ENCODE measurements around the gene POTEI.
"Not testable (repeated sequence)": the region's sequence is repeated elsewhere in the genome, so short reads cannot be mapped to it uniquely, and the experiment has no call there.

Gene POTEI

GRCh38 chr2:130509228-130509627, at the start of gene POTEI:
POTEI (minus strand) TSS chr2:130509328; CDS start chr2:130509235, 93 bp downstream.
- DNase-seq (ENCODE audit: low spot score), result not testable (repeated sequence)

DNA sequence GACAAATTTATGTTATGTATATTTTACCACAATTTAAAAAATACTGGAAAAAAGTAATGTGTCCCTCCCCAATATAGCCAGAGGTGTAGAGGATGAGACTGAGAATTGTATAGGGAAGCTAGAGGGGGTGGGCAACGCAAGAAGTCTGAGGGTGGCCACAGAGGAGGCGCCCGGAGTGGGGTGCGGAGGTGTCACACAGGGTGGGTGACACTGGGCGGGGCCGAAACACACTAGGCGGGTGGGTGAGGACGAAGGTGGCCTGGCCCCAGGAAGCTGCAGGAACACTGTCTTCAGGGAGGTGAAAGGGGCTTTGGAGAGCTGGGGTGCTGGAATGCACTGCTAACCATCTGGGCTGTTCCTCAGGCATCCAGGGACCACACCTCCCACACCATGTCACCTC, 47.3 kb upstream of the POTEI start:
- not testable (repeated sequence) for DNase-seq (ENCODE audit: low spot score)

DNA sequence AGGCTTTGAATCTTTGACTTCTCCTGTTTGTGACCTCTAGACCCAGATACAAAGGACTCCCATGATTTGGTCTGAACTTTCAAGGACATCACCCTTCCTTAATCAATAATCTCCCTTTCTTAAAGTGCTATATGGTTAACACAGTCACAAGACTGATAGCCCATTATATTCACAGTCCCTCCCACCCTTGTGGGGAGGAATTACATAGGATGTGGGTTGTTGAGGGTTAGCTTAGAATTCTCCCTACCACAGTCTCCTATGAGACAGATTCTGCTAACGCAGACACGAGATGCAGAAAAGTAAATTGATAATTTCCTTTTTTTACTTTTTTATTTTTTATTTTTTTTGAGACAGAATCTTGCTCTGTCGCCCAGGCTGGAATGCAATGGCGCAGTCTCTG, 45.0 kb upstream of the POTEI start:
- not testable (repeated sequence) for DNase-seq (ENCODE audit: low spot score)

- not testable (repeated sequence) for DNase-seq (ENCODE audit: low spot score)
Observed at GRCh38 chr2:130549475-130549874, 40.3 kb upstream of the POTEI start.

- DNase-seq (ENCODE audit: low spot score), result not testable (repeated sequence)
Observed at GRCh38 chr2:130548418-130548817, 39.3 kb upstream of the POTEI start.

GRCh38 chr2:130544978-130545377, 35.9 kb upstream of the POTEI start:
- DNase-seq (ENCODE audit: low spot score), result not testable (repeated sequence)

DNA sequence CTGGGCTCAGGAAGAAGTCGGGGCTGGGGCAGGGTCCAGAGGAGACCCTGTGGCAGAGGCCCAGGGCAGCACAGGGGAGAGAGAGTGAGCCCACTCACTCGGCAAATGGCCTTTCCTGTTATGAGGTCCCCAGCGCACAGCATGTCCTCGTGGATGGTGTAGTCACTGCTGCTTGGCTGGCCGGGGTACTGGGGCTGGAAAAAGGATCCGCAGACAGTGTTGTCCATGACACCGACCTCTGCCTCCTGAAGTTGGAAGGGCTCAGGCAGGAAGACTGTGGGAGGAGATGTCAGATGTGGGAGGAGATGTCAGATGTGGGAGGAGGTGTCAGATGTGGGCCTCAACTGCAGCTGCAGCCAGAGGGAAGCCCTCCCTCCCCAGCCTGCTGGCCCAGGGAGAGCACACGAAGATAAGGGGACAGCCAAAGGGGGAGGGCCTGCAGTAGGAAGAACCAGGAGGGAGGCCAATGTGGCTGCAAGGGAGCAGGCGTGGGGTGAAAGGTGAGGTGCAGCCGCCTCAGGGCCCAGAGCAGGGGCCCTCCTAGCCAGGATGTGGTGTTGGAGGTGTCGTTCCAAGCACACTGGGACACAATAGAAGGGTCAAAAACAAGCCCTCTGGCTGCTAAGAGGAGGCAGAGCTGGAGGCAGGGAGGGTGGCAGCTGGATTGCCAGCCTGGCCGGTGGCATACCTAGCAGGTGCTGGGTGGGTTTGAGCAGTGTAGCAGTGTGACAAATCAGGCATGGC, 34.8 kb upstream of the POTEI start:
- DNase-seq (ENCODE audit: low spot score), result not testable (repeated sequence)

DNA sequence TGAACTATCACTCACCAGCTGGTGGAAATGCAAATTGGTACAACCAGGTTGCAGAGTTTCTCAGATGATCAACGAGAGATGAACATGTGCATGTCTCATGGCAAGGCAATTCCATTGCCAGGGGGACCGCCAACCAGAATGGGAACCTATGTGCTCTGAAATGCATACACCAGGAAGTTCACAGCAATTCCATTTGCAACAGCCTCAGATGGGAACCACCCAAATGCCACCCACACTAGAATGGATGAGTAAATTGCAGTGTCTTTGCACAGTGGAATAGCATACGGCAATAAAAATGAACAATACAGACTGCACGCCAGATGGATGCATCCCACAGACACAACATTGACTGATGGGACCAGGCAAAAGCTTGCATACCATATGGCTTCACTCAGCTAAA, 33.7 kb upstream of the POTEI start:
- DNase-seq (ENCODE audit: low spot score), result not testable (repeated sequence)

DNA sequence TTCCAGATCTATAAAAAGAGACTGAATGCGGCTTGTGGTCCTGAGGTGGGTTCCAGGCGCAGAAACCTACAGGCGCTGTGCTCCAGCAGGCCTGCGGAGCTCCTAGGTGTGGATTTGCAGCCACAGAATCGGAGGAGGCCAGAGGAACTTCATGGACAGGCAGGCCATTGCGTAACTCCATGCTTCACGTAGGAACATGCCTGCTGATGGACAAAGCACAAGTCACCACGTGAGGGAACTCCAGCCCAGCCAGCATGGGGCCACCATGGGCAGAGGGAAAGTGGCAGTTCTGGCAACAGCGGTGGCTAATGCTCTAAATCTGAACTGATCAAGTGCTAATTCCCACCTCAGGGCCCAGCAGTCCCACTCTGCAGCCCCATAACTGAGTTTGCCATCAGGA, 29.1 kb upstream of the POTEI start:
- not testable (repeated sequence) for DNase-seq (ENCODE audit: low spot score)

- not testable (repeated sequence) for DNase-seq (ENCODE audit: low spot score)
Observed at GRCh38 chr2:130536654-130537053, 27.5 kb upstream of the POTEI start.

DNA sequence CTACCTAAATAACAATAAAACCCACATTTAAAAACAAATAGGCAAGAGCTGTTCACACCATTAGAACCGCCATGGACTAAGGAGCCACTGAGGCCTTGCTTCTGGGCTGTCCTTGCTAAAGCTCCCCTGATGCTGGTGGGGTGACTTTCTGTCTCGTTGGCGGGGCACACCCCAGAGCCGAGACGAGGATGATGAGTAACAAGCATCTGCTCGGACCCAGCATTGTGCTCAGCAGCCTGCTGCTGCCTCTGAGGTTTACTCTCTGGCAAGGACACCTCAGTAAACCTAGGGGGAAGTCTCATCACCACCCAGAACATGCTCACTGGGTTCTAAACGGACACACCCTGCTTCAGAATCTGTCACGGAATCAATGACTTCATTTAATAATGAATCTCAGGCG, 22.5 kb upstream of the POTEI start:
- DNase-seq (ENCODE audit: low spot score), result not testable (repeated sequence)

- DNase-seq (ENCODE audit: low spot score), result not testable (repeated sequence)
Observed at GRCh38 chr2:130531225-130531624, 22.1 kb upstream of the POTEI start.

DNA sequence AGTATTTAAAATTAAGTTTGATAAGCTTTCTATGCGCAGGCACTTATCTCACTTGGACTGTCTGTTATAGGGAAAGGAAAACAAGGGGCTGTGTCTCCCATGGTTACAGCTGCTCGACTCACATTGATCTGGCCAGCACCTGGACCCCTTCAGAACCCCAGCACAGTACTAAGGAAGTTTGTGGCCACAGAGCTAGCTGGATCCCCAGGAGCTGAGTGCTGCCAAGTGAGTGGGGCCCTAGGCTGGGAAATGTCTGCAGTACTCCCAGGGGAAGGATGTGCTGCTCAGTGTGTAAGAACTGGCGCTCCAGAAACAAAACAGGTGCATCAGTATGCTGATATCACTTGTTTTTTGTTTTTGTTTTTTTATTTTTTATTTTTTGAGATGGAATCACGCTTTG, 21.1 kb upstream of the POTEI start:
- not testable (repeated sequence) for DNase-seq (ENCODE audit: low spot score)

- DNase-seq (ENCODE audit: low spot score), result not testable (repeated sequence)
Observed at GRCh38 chr2:130529545-130529944, 20.4 kb upstream of the POTEI start.

GRCh38 chr2:130527365-130527967, 18.3 kb upstream of the POTEI start:
- not testable (repeated sequence) for DNase-seq (ENCODE audit: low spot score)

DNA sequence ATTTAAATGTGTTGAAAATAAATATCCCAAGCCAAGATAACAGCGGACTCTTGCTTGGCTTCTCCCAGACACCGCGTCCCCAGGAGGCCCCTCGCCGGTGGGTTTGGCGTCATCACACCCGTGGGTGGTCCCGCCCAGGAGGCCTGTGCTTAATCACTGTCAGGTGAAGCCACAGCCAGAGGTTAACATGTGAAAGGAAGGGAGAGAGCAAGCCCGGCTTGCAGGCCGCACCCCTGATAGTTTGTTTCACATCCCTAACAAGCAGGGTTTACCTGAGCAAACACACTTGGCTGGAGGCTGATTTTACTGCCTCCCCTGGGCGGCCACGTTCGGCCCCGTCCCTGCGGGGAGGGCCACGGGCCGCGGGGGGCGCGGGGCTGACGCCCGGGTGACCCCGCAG, 13.3 kb upstream of the POTEI start:
- not testable (repeated sequence) for DNase-seq (ENCODE audit: low spot score)

DNA sequence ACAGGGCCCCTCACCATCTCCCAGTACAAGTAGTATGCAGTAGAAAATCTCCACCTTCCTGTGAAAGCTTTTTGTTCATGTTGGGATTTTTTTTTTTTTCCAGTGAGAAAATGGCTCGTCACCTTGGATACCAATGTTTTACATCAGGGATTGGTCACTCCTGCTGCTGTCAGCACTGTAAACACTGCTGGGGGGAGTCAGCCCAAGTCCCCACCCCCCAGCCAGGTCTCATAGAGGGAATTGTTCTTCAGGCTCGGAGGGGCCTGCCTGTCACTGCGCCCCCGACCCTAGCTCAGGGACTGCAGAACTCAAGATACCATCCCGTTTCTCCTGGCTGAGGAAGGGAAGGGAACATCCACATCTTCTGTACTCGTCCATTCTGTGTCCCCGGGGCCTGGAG, 11.9 kb upstream of the POTEI start, which contains the start of gene CFC1B:
Gene CFC1B (plus strand): TSS at position 231 of the 400 bp plus-strand sequence. CDS start 263 bp downstream, outside the sequence.
- not testable (repeated sequence) for DNase-seq (ENCODE audit: low spot score)

- not testable (repeated sequence) for DNase-seq (ENCODE audit: low spot score)
Observed at GRCh38 chr2:130518516-130519106, 9.5 kb upstream of the POTEI start.

GRCh38 chr2:130511747-130512451, 2.8 kb upstream of the POTEI start:
- DNase-seq (ENCODE audit: low spot score), result not testable (repeated sequence)

- DNase-seq (ENCODE audit: low spot score), result not testable (repeated sequence)
Observed at GRCh38 chr2:130510807-130511746, 1.9 kb upstream of the POTEI start.

DNA sequence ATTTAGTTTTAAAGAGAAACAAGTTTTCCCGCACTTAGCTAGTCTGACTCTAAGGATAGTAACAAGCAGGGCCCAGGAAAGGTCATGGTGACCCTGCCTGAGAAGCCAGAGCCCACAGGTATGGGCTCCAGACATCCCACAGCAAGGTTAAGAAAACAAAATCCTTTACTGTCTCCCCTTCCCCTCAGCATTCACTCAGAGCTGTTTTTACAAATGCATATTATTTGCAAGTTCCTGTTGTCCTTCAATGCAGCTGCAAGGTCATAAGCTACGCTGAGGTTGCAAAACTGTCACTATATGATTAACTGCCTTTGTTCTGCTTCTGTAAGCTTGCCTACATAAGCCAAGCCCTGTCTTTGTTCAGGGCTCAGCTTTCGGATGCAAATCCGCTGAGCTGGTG, 18.1 kb downstream of the POTEI start:
- not testable (repeated sequence) for DNase-seq (ENCODE audit: low spot score)

All from RKO (cell line).